HepG2 (cell line): Measurements from ENCODE around the gene ETV5. TPM values are rescaled to one million over a fixed set of nuclear protein-coding genes. Genes with fewer than 3 reads are reported as not detected.

ENCODE experiments used
- ARNT2 ChIP-seq: sonication (generic); formaldehyde crosslinking; IDR thresholded peaks from 2 replicates; pipeline ENCODE4 v1.8.0; 2022; ENCODE audit warnings: mild to moderate bottlenecking, low read depth, missing genetic modification reagents, moderate library complexity
- ATF7 ChIP-seq, 2 experiments: fragments of 450-650 bp in 1 of 2; sonication (generic) in 1 of 2; formaldehyde crosslinking in 1 of 2; IDR thresholded peaks; 2 replicates each; pipeline versions ENCODE4 v1.4.0 to v1.6.1; 2016 to 2020; ENCODE audit warnings: antibody characterized with exemption in 1 of 2, mild to moderate bottlenecking in 1 of 2, missing genetic modification reagents in 1 of 2
- BHLHE40 ChIP-seq: IDR thresholded peaks from 2 replicates; pipeline ENCODE4 v1.6.1; 2011; ENCODE audit warnings: low read length, improper control_type of control experiment
- FOXC1 ChIP-seq: sonication (generic); formaldehyde crosslinking; IDR thresholded peaks from 2 replicates; pipeline ENCODE4 v1.8.0; 2022; ENCODE audit warnings: mild to moderate bottlenecking, missing genetic modification reagents, borderline replicate concordance
- FOXO1 ChIP-seq: sonication (generic); formaldehyde crosslinking; IDR thresholded peaks from 2 replicates; pipeline ENCODE4 v1.4.0; 2020; ENCODE audit warnings: missing genetic modification reagents
- HOXA5 ChIP-seq: sonication (generic); formaldehyde crosslinking; IDR thresholded peaks from 2 replicates; pipeline ENCODE4 v1.4.0; 2020; ENCODE audit warnings: missing genetic modification reagents
- JUN ChIP-seq: sonication (generic); formaldehyde crosslinking; IDR thresholded peaks from 2 replicates; pipeline ENCODE4 v1.4.0; 2020; ENCODE audit warnings: mild to moderate bottlenecking, missing genetic modification reagents
- KLF15 ChIP-seq: sonication (generic); formaldehyde crosslinking; IDR thresholded peaks from 2 replicates; pipeline ENCODE4 v1.8.1; 2023; ENCODE audit warnings: borderline replicate concordance, mild to moderate bottlenecking, inconsistent platforms, missing genetic modification reagents, mixed read lengths
- MAFK ChIP-seq, 2 experiments: IDR thresholded peaks in 1 of 2; conservative IDR thresholded peaks in 1 of 2; 2 replicates each; pipeline ENCODE4 v1.6.1; 2011; ENCODE audit warnings: improper control_type of control experiment in 2 of 2, low read length in 2 of 2
- MIER2 ChIP-seq: IDR thresholded peaks from 2 replicates; pipeline ENCODE4 v1.6.1; 2016; ENCODE audit warnings: missing biosample characterization, missing genetic modification reagents
- PLRG1 ChIP-seq: fragments of 450-650 bp; conservative IDR thresholded peaks from 2 replicates; pipeline ENCODE4 v1.6.1; 2016
- SALL2 ChIP-seq: sonication (generic); formaldehyde crosslinking; IDR thresholded peaks from 2 replicates; pipeline ENCODE4 v1.8.1; 2023; ENCODE audit warnings: mild to moderate bottlenecking, missing genetic modification reagents, inconsistent platforms
- SAP130 ChIP-seq: IDR thresholded peaks from 2 replicates; pipeline ENCODE4 v1.6.1; 2016; ENCODE audit warnings: low read depth
- TP53 ChIP-seq: sonication (generic); formaldehyde crosslinking; conservative IDR thresholded peaks from 2 replicates; pipeline ENCODE4 v1.4.0; 2020; ENCODE audit warnings: missing genetic modification reagents
- ZFP41 ChIP-seq: sonication (generic); formaldehyde crosslinking; IDR thresholded peaks from 2 replicates; pipeline ENCODE4 v1.4.0; 2020; ENCODE audit warnings: mild to moderate bottlenecking, missing genetic modification reagents, borderline replicate concordance
- ZMYM2 ChIP-seq: sonication (generic); formaldehyde crosslinking; IDR thresholded peaks from 2 replicates; pipeline ENCODE4 v1.8.0; 2022; ENCODE audit warnings: mild to moderate bottlenecking, missing genetic modification reagents
- ZNF138 ChIP-seq: sonication (generic); formaldehyde crosslinking; IDR thresholded peaks from 2 replicates; pipeline ENCODE4 v1.5.0; 2020; ENCODE audit warnings: mild to moderate bottlenecking, low read depth, missing genetic modification reagents
- ZNF30 ChIP-seq: sonication (generic); formaldehyde crosslinking; IDR thresholded peaks from 2 replicates; pipeline ENCODE4 v1.5.0; 2020; ENCODE audit warnings: mild to moderate bottlenecking, missing genetic modification reagents
- ZNF496 ChIP-seq: sonication (generic); formaldehyde crosslinking; IDR thresholded peaks from 2 replicates; pipeline ENCODE4 v1.8.1; 2023; ENCODE audit warnings: mild to moderate bottlenecking, moderate library complexity, missing genetic modification reagents; ENCODE audit not compliant: insufficient replicate concordance
- ZNF556 ChIP-seq: sonication (generic); formaldehyde crosslinking; IDR thresholded peaks from 2 replicates; pipeline ENCODE4 v1.4.0; 2020; ENCODE audit warnings: mild to moderate bottlenecking, missing genetic modification reagents, borderline replicate concordance
- ZNF709 ChIP-seq: sonication (generic); formaldehyde crosslinking; IDR thresholded peaks from 2 replicates; pipeline ENCODE4 v1.5.0; 2020; ENCODE audit warnings: mild to moderate bottlenecking, missing genetic modification reagents
- polyA plus RNA-seq, 8 experiments: library from polyadenylated mRNA; depleted of rRNA in 3 of 8; stranded (reverse) in 7 of 8; unstranded in 1 of 8; fragments of >200 nt; fragmentation: Illumina TruSeq in 4 of 8; extraction: Trizol in 4 of 8; gene quantifications; 2 replicates each; pipeline versions ENCODE4 v1.2.1 to v1.2.3, GENCODE V29; 2011 to 2016; ENCODE audit warnings: low read depth in 4 of 8, missing spikeins in 1 of 8, mixed read lengths in 1 of 8; ENCODE audit not compliant: insufficient read depth in 1 of 8
- total RNA-seq, 5 experiments: library from RNA; depleted of rRNA; stranded (reverse); fragments of >200 nt; fragmentation: Illumina TruSeq; extraction: Trizol; gene quantifications; 2 replicates each; pipeline ENCODE4 v1.2.3, GENCODE V29; 2016; ENCODE audit warnings: low read depth in 1 of 5
- TF ChIP-seq, protein P1 (sequence below), 2 experiments: sonication (generic) in 1 of 2; formaldehyde crosslinking in 1 of 2; IDR thresholded peaks; 2 replicates each; pipeline versions ENCODE4 v1.4.0 to v1.6.1; 2018 to 2020; ENCODE audit warnings: missing genetic modification reagents in 2 of 2, borderline replicate concordance in 1 of 2, low read depth in 1 of 2, mild to moderate bottlenecking in 1 of 2, missing biosample characterization in 1 of 2
- TF ChIP-seq, protein P2 (sequence below): sonication (generic); formaldehyde crosslinking; IDR thresholded peaks from 2 replicates; pipeline ENCODE4 v1.4.0; 2020; ENCODE audit warnings: missing genetic modification reagents, mild to moderate bottlenecking, borderline replicate concordance

ETV5 gene
- total and polyA plus RNA-seq, 2 of the 13 experiments (the other 11 are each of a cell fraction or from before 2014, with no cell fraction given): 52.9 to 57.2 TPM

DNA sequence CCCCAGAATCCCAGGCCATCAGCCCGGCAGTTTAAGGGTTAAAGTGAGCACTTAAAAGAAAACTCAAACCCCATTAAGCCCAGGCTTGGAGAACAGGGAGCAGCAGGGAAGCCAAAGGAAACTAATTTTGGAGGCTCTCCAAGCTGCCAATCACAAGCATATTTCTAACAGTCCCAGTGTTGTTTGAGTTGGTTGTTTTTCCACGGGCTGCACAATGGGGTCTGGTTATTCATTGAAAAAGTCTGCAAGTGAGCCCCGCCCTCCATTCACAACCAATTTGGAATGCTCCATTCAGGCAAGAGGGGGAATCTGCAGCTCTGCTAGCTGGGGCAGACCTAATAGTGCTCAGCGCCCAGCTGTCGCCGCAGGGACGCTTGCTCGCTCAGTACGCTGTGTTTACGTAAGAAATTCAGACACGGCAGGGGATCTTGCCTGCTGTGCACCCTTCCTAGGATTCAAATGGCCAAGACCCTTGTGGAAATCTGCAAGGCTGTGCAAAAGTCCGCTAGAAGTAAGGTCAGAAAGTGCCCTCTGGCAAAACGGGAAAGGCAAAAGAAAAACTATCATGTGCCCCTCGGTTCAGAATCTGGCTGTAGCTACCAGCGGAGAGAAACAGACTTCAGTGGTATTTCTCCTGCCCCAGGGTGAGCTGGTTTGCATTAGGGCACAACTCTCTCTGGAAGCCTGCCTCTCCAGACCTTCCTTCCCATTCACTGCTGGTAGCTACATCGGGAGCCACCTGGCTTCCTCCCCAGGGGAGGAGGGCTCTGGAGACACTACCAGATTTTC, 11.0 kb downstream of the ETV5 start (continued):
- TF ChIP-seq ZNF30 (CRISPR knock-in tag): no peak
- TF ChIP-seq ZNF709 (CRISPR knock-in tag): no peak
- TF ChIP-seq ZNF556 (CRISPR knock-in tag): 0 out of 2 replicates have a peak, but pooled peaks have one; percentile 52
- TF ChIP-seq SAP130 (CRISPR knock-in tag): peak; percentile 90
- no peak for TF ChIP-seq MIER2 (CRISPR knock-in tag)
- TF ChIP-seq, protein P1, sequence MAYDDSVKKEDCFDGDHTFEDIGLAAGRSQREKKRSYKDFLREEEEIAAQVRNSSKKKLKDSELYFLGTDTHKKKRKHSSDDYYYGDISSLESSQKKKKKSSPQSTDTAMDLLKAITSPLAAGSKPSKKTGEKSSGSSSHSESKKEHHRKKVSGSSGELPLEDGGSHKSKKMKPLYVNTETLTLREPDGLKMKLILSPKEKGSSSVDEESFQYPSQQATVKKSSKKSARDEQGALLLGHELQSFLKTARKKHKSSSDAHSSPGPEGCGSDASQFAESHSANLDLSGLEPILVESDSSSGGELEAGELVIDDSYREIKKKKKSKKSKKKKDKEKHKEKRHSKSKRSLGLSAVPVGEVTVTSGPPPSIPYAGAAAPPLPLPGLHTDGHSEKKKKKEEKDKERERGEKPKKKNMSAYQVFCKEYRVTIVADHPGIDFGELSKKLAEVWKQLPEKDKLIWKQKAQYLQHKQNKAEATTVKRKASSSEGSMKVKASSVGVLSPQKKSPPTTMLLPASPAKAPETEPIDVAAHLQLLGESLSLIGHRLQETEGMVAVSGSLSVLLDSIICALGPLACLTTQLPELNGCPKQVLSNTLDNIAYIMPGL (CRISPR knock-in tag; IDR thresholded peaks at IDR 0.05; ENCODE audit: borderline replicate concordance in 1 of 2, low read depth in 1 of 2): peak in 1 of 2 experiments; percentile 47; a peak in 2 of 4 replicates
- no peak for TF ChIP-seq TP53
- TF ChIP-seq ZNF138: no peak
- no peak for TF ChIP-seq KLF15 (CRISPR knock-in tag)
- no peak; the same call in none of the 2 replicates for TF ChIP-seq FOXO1
- TF ChIP-seq SALL2 (CRISPR knock-in tag): no peak
- no peak for TF ChIP-seq HOXA5
- no peak for TF ChIP-seq MAFK (conservative IDR thresholded peaks at IDR 0.05 in 1 of 2, IDR thresholded peaks at IDR 0.05 in 1 of 2; ENCODE audit: low read length in 2 of 2)
- peak; percentile 76; the same call in 1 of the 2 replicates for TF ChIP-seq ARNT2 (CRISPR knock-in tag)
- no peak for TF ChIP-seq PLRG1
- peak; percentile 91 for TF ChIP-seq BHLHE40
- TF ChIP-seq JUN (CRISPR knock-in tag): no peak
- no peak for TF ChIP-seq ZNF496
- 0 out of 2 replicates have a peak, but pooled peaks have one; percentile 36 for TF ChIP-seq FOXC1 (CRISPR knock-in tag)
- TF ChIP-seq, protein P2, sequence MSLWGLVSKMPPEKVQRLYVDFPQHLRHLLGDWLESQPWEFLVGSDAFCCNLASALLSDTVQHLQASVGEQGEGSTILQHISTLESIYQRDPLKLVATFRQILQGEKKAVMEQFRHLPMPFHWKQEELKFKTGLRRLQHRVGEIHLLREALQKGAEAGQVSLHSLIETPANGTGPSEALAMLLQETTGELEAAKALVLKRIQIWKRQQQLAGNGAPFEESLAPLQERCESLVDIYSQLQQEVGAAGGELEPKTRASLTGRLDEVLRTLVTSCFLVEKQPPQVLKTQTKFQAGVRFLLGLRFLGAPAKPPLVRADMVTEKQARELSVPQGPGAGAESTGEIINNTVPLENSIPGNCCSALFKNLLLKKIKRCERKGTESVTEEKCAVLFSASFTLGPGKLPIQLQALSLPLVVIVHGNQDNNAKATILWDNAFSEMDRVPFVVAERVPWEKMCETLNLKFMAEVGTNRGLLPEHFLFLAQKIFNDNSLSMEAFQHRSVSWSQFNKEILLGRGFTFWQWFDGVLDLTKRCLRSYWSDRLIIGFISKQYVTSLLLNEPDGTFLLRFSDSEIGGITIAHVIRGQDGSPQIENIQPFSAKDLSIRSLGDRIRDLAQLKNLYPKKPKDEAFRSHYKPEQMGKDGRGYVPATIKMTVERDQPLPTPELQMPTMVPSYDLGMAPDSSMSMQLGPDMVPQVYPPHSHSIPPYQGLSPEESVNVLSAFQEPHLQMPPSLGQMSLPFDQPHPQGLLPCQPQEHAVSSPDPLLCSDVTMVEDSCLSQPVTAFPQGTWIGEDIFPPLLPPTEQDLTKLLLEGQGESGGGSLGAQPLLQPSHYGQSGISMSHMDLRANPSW (CRISPR knock-in tag): peak; percentile 93
- TF ChIP-seq ZFP41 (CRISPR knock-in tag): no peak
- TF ChIP-seq ZMYM2 (CRISPR knock-in tag): no peak
- TF ChIP-seq ATF7 (IDR thresholded peaks at IDR 0.05): no peak
- no peak for TF ChIP-seq ATF7 (CRISPR knock-in tag; IDR thresholded peaks at IDR 0.05)
